HK-2 (cell line): ENCODE data around the gene PGAP6.
"Not testable (repeated sequence)": the region's sequence is repeated elsewhere in the genome, so short reads cannot be mapped to it uniquely, and the experiment has no call there.

Experiments
- DNase-seq: peaks from one replicate; pipeline ENCODE4 v3.0.0-alpha.2; 2018; ENCODE audit not compliant: unreplicated experiment

The PGAP6 gene

DNA sequence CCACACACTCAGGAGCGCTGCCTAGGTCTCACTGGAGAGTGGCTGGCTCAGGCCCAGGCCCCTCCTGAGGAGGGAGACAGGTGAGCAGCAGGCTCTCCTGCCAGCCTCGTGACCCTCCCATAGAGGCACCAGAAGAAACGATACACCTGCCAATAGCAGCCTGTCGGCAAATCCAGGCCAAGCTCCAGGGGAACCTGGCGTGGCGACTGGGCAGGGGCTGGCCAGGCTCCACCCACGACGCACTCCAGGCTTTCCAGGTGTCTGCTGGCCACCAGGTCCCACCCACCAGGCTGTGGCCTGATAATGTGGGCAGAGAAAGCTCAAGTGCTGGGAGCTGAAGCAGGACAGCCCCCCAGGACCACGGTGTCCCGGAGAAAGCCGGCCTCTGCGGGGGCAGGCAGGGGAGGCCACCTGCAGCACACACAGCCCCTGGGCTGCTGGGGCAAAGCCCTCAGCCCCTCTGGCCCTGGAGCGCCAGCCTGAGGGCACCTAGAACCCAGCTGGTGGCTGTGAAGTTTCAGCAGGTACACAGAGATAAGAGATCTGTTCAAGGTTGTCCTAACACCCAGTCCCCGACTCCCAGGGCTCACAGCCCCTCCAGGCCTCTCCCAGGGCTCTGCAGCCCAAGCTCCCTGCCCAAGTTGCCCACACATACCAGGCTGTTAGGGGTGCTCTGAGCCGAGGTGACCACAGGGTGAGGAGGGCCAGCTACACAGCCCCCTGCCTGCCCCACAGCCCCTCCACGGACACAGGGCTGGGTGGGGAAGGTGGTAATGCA is 2.4 kb downstream of the PGAP6 start:
- no peak for DNase-seq

DNA sequence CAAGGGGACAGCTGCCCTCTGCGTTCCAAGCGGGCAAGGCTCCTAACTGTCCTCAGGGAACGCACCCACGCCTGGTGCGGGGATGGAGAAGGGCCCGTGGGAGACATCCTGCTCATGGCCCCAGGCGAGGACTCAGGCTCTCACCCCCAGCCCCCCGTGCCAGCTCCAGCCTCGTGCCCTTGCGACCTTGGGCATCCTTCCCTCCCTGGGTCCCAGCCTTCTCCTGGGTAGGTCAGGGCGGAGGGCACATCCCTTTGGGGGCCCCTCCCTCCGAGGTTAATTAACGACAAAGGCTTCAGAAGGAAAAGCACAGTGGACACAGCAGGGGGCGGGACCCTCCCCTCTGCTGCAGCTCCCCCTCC is 3.0 kb downstream of the PGAP6 start:
- no peak for DNase-seq

DNA sequence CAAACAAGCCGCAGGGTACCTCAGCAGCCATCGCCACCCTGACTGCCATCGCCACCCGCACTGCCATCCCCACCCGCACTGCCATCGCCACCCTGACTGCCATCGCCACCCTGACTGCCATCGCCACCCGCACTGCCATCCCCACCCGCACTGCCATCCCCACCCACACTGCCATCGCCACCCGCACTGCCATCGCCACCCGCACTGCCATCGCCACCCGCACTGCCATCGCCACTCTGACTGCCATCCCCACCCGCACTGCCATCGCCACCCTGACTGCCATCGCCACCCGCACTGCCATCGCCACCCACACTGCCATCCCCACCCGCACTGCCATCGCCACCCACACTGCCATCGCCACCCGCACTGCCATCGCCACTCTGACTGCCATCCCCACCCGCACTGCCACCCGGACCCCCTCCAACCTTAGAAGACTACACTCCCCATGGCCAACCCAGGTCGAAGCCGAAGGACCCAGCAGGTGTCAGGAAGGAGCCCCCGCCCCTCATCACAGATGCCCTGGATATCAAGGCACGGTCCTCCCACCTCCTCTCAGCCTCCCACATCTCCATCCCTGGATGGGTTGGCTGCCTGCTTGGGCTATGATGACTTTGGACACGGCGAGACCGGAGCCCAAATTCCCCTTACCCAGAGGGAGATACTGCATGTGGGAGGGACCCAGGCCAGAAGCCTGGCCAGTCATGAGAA is 3.5 kb downstream of the PGAP6 start:
- not testable (repeated sequence) for DNase-seq

DNA sequence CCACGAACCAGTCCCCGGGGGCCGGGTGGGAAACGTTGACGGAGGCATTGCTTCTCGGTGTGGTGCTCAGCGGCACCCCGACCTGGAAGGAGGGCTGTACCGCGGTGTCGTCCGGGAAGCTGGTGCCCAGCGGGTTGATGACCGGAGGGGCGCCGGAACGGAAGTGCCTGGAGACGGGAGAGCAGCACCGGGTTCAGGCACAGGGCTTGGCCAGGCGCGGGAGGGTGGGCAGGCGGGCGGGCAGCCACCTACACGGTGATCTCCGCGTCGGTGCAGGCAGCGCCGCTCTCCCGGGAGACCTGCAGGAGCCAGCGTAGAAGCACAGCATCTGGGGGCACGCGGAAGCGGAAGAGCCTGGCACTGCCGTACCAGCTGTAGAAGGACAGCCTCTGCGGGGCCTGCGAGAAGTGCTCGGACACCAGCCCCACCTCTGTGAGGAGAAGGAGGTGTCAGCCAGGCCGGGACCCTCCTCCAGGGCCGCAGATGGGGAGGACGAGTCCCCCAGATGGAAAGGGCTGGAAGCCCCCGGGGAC is 4.3 kb downstream of the PGAP6 start:
- no peak for DNase-seq

DNA sequence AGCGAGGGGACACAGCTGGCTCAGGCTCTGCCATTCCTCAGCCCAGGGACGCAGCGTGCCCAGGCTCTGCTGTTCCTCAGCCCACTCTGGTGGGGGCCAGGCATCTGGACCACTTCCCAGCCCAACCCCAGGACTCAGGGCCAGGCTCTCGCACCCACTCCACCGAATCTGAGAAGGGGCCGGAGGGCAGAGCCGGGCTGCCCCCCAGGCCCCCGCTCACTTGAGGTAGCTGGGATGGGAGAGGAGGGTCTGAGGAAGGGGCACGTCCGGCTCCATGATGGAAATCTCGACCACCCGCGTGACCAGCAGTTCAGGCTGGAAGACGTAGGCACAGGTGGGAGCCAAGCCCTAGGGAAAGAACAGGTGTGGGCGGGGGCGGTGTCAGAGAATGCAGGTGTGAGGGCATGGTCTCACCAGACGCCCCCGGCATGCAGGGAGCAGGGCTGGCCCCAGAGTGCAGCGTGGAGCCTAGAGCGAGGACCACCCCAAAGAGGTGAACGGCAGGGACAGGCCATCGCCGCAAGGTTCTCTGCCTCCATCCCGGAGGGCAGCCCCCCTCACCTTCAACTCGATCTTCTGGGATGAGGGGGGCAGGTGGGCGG is 4.9 kb downstream of the PGAP6 start:
- no peak for DNase-seq

DNA sequence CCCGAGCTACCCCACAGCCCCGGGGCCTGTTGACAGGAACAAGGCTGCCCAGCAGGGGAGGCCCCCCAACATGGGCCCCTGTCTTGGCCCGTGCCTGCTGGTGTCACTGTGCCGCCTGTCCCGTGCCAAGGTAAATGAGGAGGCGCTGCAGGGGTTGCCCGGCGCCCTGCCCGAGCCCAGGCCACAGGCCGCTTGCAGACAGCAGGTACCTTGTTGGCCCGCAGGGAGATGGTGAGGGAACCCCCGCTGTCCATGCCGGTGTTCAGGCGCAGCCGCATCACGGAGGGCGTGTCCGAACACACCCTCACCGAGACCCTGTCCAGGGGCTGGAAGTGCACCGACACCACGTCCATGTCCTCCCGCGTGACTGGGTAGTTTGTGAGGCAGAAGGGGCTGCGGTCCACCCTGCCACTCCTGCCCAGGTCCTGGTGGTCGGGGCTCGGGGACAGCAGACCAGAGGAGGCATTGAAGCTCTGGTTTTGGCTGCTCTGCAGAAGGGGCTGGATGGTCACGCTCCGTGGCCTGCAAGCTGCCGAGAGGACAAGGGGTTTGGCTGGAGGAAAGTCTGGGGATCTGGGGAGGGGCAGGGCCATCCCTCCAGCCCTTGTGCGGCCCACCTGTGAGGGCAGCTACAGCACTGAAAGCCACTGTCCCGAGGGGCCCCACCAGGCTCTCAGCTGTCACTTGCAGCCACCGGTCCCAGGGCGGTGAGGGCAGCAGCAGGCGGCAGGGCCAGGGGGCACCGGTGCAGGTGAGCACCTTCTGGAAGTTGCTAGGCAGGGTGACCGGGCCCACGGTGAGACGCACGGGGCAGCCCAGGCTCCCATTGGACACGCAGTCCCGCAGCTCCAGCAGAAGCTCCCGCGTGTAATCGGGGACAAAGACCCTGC is 5.6 kb downstream of the PGAP6 start:
- DNase-seq = no peak

DNA sequence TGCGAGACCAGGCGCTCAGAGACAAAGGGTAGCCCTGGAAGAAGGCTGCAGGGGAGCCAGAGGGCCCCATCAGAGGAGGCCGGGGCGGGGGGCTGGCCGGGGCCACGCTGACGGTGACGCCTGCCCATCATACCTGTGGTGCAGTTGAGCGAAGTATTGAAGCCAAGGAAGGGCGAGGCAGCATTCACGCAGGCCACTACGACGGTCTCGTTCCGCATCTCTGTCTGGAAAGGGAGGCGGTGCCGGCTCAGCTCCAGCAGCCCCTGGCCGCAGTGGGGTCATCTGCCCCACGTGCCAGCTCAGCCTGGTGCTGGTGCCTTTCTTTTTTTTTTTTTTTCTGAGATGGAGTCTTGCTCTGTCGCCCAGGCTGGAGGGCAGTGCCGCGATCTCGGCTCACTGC is 6.6 kb downstream of the PGAP6 start:
- DNase-seq = no peak

DNA sequence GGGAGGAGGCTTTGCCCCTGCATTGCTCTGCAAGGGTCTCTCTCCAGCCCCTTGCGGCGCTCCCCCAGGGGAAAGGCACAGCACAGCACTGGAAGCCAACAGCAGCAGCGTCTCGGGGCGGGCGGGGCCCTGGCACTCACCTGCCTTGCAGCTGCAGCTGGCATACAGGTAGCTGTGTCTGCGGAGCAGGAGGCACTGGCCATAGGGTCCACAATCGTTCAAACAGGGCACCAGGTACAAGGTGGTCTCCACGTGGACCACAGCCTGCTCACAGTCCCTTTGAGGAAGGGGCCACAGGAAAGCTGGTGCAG is 7.2 kb downstream of the PGAP6 start:
- no peak for DNase-seq

DNA sequence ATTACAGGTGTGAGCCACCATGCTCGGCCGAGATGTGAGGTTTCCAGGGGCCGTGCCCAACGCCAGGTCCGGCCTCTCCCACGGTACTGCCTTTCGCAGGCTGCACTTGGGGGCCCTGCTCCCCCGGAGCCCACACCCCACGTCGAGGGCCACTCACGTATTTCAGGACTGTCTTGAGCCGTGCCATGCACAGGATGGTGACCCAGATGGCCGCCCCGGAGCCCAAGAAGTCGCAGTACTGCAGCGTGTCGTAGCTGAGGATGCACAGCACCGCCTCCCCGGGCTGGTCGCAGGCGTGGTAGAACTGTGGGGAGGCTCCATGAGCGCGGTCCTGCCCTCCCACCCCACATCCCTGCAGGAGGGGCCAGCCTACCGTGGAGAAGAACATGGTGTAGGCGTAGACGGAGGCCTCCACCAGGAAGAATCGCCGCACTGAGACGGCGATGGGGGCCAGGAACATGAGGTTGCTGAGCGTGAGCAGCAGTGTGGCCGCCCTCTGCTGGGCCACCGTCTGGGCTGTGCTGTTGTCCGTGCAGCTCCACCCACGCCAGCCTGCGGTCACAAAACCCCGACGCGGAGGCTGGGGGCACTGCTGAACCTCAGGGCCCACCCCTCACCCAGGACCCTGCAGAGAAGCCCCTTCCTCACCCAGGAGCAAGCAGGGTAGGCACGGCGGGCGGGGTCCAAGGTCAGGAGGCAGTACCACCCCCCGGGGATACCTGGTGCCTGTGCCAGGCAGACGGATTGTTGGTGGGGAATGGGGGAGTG is 7.7 kb downstream of the PGAP6 start:
- no peak for DNase-seq

DNA sequence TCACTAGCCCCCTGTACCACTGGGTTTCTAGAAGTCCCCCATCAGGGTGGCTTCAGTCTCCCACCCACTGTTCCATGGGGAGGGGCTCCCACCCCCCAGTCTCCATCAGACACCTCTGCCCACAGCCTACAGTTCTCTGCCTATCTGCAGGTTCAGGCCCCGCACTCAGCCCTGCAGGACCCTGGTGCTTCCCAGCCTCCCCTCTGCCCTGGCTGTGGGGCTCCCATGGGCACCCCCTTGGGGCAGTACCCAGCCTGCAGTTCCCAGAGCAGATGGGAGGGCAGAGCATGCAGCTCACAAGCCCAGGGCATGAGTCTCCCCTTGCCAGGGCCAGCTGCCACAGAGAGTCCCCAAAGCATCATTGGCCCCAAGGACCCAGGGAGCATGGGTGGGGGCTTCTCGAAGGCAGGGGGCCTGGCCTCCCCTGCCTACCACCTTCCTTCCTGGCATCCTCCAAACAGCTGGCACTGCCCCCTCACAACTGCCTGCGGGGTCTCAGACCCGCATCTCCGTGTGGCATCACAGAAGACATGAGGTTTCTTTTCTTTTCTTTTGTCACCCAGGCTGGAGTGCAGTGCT is 8.7 kb downstream of the PGAP6 start:
- no peak for DNase-seq

DNA sequence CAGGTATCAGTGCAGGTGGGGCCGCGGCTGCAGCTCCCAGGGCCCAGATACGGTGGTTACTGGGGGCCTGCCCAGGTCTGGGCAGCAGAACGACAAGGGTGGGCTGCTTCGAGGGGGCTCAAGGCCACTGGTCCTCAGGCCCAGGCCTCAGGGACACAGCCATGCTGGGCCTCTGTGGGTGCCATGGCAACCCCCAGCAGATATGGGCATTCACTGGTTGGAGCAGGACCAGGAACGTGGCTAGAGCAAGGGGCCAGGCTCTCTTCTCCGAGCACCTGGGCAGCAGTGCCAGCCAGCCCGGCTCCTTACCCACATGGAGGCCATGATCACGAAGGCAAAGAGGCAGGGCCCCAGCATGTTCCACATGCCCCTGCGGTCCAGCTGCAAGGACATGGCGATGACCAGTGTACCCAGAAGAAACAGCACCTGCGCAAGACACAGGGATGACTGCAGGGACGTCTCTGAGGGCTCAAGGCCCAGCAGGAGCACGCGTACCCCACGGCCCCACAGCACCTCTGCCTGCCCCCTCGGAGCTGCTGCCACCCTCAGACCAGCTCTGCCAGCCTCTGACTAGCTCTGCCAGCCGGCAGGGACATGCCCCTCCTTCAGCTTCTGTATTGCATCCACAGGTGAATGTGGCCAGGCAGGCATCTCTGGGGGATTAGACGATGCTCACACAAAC is 9.3 kb downstream of the PGAP6 start:
- no peak for DNase-seq

DNA sequence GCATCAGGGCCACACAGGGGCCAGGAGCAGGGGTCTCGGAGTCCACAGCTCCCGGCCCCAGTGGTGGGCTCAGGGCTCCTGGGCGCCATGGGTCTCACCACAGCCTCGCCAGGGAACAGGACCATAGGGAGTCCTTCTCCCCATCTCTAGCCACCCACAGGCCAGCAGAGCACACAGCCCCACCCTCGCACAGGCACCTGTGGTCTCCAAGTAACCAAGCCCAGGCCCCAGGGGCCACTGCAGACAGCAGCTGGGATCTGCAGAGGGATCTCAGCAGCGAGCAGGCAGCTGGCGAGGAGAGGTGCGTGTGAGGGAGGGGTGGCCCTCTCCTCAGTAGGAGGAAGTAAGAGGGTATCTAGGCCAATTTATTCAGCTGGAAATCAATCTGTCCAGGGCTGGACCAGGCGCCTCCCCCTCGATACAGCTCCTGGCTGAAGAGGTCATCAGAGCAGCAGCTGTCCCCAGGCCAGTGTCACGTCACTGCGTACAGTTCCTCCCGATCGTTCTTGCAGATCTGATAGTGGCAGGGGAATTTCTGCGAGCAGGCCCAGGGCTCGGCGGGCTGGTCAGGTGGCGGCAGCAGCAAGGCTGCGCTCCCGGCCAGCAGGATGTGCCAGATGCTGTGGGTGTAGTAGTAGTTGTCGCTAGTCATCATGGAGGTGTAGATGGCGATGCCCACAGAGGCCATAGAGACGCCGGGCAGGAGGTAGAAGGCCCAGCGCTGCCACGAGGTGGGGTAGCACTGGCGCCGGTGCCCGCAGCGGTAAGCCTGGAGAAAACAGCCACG is 10.1 kb downstream of the PGAP6 start:
- DNase-seq = no peak

DNA sequence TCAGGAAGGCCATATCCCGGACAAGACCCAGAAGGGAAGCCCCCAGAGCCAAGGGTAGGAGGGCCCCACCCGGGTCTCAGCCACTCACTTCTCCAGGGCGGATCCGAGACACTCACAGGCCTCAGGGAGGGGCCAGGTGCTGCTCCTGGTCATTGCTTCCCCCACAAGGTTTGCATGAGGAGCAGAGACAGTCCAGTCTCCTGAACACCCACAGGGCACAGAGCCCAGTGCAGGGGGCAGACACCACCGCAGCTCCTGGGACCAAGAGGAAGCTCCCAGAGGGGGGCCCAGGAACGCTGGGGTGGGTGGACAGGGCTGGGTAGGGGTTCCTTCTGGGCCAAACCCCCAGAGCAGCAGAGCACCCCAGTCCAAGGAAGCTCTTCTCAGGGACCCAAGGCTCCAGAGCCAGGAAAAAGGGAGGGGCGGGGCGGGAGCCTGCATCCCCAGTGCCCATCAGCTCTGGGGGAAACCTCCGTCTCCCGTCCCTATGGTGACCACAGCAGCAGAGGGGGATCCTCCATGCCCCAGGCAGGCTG is 10.7 kb downstream of the PGAP6 start:
- peak; percentile 29 for DNase-seq

DNA sequence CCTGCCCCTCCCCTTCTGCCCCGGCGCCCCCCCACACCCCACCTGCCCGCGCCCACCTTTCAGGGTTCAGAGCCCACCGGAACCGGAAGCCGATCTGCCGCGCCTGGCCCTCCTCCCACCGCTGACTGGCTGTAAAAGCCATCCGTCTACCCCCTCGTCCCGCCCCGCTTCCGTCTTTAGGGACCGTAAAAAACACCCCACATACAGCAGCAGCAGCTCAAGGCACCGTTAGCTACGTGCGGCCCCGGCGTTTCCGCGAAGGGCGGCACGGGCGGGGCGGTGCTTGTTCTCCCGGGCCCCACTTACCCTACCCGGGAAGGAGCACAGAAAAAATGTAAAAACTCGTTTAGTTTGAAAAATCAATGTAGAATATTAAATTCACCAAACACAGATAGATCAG is 11.3 kb downstream of the PGAP6 start, which contains the start of gene MRPL28:
MRPL28 (minus strand) TSS at position 96 of the 400 bp plus-strand sequence. CDS start 320 bp downstream, outside the sequence.
- DNase-seq = peak; percentile 90

DNA sequence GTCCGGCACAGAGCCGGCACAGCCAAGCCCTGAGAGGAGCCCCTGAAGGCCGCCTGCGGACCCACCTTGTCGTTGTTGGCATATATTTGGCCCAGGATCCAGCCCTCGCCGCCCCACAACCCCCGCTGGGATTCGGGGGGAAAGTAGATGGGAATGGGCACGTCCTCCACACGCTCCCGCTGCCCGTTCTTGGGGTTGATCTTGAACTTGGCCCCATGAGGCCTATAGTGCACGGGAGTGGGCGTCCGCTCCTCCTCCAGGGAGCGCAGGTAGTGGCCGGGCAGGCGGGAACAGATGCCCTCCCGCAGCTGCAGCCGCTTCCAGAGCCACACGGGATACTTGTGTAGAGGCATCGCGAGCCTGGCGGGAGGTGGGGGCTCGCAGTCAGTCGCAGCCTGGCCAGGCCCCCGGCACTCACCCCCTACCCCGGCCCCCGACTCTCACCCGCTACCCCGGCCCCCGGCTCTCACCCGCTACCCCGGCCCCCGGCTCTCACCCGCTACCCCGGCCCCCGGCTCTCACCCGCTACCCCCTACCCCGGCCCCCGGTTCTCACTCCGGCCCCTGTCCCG is 11.8 kb downstream of the PGAP6 start:
- DNase-seq = no peak

DNA sequence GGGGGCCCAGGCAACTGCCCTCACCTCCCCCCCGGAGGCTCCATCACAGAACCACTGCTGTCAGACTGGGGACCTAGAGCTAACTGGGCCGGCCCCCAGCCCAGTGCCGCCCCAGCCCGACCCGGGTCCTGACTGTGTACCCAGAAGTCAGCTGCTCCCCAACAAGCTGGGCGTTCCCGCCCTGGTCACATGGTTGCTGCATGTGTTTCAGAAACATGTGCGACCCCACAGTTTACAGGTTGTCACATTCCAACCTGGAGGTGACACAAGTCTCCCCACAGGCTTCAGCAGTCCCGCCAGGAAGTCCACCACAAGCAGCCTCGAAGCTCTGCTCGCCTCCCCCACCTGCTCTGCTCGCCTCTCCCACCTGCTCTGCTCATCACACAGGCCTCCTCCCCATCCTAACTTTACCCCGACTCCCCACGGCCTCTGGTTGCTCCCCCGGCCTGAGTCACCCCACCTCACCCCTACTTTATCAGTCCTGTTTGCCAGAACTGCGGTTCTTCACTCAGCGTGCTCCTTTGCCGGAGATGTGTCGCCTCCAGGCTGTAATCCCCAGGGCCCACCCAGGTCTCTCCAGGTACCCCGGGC is 12.4 kb downstream of the PGAP6 start:
- DNase-seq = no peak

DNA sequence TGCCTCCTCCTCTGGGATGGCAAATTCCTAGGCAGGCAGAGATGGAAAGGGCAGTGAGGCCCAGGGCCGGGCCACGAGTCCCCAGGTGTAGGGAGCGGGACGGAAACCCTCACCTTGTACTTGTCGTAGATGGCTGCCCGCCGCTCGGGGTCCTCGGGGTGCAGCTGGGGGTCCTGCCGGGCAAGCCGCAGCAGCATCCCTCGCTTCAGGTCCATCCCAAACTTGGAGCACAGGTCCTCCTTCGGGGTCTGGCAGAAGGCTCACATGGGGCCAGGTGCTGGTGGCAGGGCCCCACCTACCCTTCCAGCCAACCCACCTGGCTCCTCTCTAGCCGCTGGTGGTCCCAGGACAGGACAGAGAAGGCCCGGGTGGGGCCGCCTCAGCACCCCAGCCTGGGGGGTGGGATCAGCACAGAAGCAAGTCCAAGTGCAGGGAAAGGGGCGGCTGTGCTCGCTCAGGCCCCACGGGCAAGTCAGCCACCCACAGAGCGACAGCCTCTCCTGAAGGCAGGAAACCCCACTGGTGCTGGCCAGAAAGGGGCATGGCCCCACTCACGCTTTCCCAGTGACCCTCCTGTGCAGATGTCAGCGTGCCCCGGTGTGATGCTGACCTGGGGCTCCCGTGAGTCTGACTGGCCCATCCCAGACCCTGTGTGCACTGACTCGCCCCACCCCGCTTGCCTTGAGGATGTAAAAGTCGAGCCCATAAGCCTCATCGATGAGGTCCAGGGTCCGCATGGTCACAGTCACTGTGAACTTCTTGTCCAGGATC is 13.2 kb downstream of the PGAP6 start:
- no peak for DNase-seq
